ENCODE data around the gene OTULINL. TPM values are rescaled to one million over a fixed set of nuclear protein-coding genes. Genes with fewer than 3 reads are reported as not detected.

Gene OTULINL
- total RNA-seq, 1 donor from 2014 or later, result 10.6 TPM

DNA sequence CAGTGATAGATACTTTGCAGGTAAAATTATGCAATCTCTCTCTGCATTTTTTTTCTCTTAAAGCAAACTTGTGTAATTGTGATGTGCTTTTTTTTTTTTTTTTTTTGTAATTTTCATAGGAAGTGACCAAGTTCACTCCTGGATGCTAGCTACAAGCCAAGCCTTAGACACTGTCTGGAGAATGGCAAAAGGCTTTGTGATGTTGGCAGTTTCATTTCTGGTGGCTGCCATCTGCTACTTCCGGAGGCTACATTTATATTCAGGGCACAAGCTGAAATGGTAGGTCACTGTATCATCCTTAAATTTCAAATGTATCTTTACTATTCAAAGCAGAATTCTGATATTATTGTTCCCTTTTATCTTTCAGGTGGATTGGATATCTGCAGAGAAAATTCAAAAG, 19.3 kb downstream of the OTULINL start:
- Mint-ChIP-seq H3K27me3 (ENCODE audit: insufficient read depth, low read depth) (no peaks in the 10 kb centered on the region), H3K4me3 (no peak overlapping the region), H3K9me3 (peaks cover 2% of the 10 kb centered on the region), H3K36me3 (peaks cover 7% of the 10 kb centered on the region), H3K27ac (no peak overlapping the region), H3K4me1 (no peaks in the 10 kb centered on the region)
- no peak for DNase-seq (ENCODE audit: low spot score)
- no peaks in the 10 kb centered on the region for H4K20me1 ChIP-seq (ENCODE audit: low read depth)
- no peaks in the 10 kb centered on the region for H3K4me1 ChIP-seq
- H2AFZ ChIP-seq (replicated peaks), result no peak overlapping the region
- H3K4me3 ChIP-seq, result no peak overlapping the region
- H3K9ac ChIP-seq, result no peak overlapping the region
- H3K27me3 ChIP-seq, result no peaks in the 10 kb centered on the region
- no peak overlapping the region for H3K27ac ChIP-seq
- no peak overlapping the region for H3K4me2 ChIP-seq
- no peak for TF ChIP-seq EZH2 (IDR thresholded peaks at IDR 0.05)
- no peaks in the 10 kb centered on the region for H3K79me2 ChIP-seq (ENCODE audit: low read depth)
- no peaks in the 10 kb centered on the region for H3K9me3 ChIP-seq (ENCODE audit: low read depth)
- no peaks in the 10 kb centered on the region for H3K36me3 ChIP-seq
- H3F3A ChIP-seq (ENCODE audit: low read depth), result no peaks in the 10 kb centered on the region

GRCh38 chr5:14603141-14603540, 21.5 kb downstream of the OTULINL start:
- H3K4me3 ChIP-seq, result no peak overlapping the region
- H3K27ac Mint-ChIP-seq, result no peak overlapping the region
- peaks cover 7% of the 10 kb centered on the region for H3K36me3 Mint-ChIP-seq
- no peak overlapping the region for H2AFZ ChIP-seq (replicated peaks)
- H3K9ac ChIP-seq, result no peak overlapping the region
- no peaks in the 10 kb centered on the region for H3K9me3 Mint-ChIP-seq
- H3K27me3 Mint-ChIP-seq (ENCODE audit: insufficient read depth, low read depth), result no peaks in the 10 kb centered on the region
- H3K4me3 Mint-ChIP-seq, result no peak overlapping the region
- H3K27me3 ChIP-seq, result no peaks in the 10 kb centered on the region
- no peaks in the 10 kb centered on the region for H3K9me3 ChIP-seq (ENCODE audit: low read depth)
- no peaks in the 10 kb centered on the region for H3K79me2 ChIP-seq (ENCODE audit: low read depth)
- no peaks in the 10 kb centered on the region for H4K20me1 ChIP-seq (ENCODE audit: low read depth)
- no peak for DNase-seq (ENCODE audit: low spot score)
- TF ChIP-seq EZH2phosphoT487 (IDR thresholded peaks at IDR 0.05) (no peak), EZH2 (IDR thresholded peaks at IDR 0.05) (no peak), CTCF (IDR thresholded peaks at IDR 0.05) (no peak)
- no peaks in the 10 kb centered on the region for H3K4me1 ChIP-seq
- H3K4me1 Mint-ChIP-seq, result no peaks in the 10 kb centered on the region
- H3F3A ChIP-seq (ENCODE audit: low read depth), result no peaks in the 10 kb centered on the region
- no peak overlapping the region for H3K27ac ChIP-seq
- no peaks in the 10 kb centered on the region for H3K36me3 ChIP-seq
- no peak overlapping the region for H3K4me2 ChIP-seq

DNA sequence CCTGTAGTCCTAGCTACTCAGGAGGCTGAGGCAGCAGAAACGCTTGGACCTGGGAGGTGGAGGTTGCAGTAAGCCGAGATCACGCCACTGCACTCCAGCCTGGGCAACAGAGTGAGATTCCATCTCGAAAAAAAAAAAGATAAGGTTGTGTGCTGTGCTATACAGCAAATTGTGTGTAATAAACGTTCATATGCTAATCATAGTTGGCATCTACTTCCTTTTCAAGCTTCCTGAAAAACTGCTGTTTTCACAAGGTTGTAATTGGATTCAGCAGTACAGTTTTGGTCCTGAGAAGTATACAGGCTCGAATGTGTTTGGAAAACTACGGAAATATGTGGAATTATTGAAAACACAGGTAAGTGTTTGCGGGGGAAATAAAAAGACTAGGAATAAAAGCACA, 25.5 kb downstream of the OTULINL start:
- Histone ChIP-seq H3K79me2 (ENCODE audit: low read depth) (no peaks in the 10 kb centered on the region), H3F3A (ENCODE audit: low read depth) (no peaks in the 10 kb centered on the region), H3K4me1 (no peaks in the 10 kb centered on the region), H3K36me3 (no peaks in the 10 kb centered on the region), H3K9me3 (ENCODE audit: low read depth) (no peaks in the 10 kb centered on the region), H2AFZ (replicated peaks) (no peak overlapping the region), H3K4me2 (no peak overlapping the region), H3K27ac (no peak overlapping the region), H3K27me3 (no peaks in the 10 kb centered on the region), H3K9ac (no peak overlapping the region), H3K4me3 (no peak overlapping the region), H4K20me1 (ENCODE audit: low read depth) (no peaks in the 10 kb centered on the region)
- DNase-seq (ENCODE audit: low spot score), result no peak
- Mint-ChIP-seq H3K27me3 (ENCODE audit: insufficient read depth, low read depth) (no peaks in the 10 kb centered on the region), H3K4me1 (no peaks in the 10 kb centered on the region), H3K36me3 (peaks cover 17% of the 10 kb centered on the region), H3K27ac (no peak overlapping the region), H3K9me3 (no peaks in the 10 kb centered on the region), H3K4me3 (no peak overlapping the region)
- TF ChIP-seq CTCF (IDR thresholded peaks at IDR 0.05) (no peak), EZH2phosphoT487 (IDR thresholded peaks at IDR 0.05) (no peak), EZH2 (IDR thresholded peaks at IDR 0.05) (no peak)

GRCh38 chr5:14608169-14608568, 26.6 kb downstream of the OTULINL start:
- Histone ChIP-seq H3K4me2 (no peak overlapping the region), H4K20me1 (ENCODE audit: low read depth) (no peaks in the 10 kb centered on the region), H3K4me3 (no peak overlapping the region), H3K4me1 (no peaks in the 10 kb centered on the region), H3K36me3 (no peaks in the 10 kb centered on the region), H3K27ac (no peak overlapping the region), H3K9me3 (ENCODE audit: low read depth) (no peaks in the 10 kb centered on the region), H2AFZ (replicated peaks) (no peak overlapping the region), H3K27me3 (no peaks in the 10 kb centered on the region), H3K79me2 (ENCODE audit: low read depth) (no peaks in the 10 kb centered on the region), H3K9ac (no peak overlapping the region), H3F3A (ENCODE audit: low read depth) (no peaks in the 10 kb centered on the region)
- Mint-ChIP-seq H3K36me3 (peaks cover 14% of the 10 kb centered on the region), H3K4me1 (no peaks in the 10 kb centered on the region), H3K9me3 (no peaks in the 10 kb centered on the region), H3K4me3 (no peak overlapping the region), H3K27me3 (ENCODE audit: insufficient read depth, low read depth) (no peaks in the 10 kb centered on the region), H3K27ac (no peak overlapping the region)
- no peak for DNase-seq (ENCODE audit: low spot score)
- TF ChIP-seq CTCF (IDR thresholded peaks at IDR 0.05) (no peak), EZH2 (IDR thresholded peaks at IDR 0.05) (no peak), EZH2phosphoT487 (IDR thresholded peaks at IDR 0.05) (no peak)
